ENCODE results near the gene CP.

DNA sequence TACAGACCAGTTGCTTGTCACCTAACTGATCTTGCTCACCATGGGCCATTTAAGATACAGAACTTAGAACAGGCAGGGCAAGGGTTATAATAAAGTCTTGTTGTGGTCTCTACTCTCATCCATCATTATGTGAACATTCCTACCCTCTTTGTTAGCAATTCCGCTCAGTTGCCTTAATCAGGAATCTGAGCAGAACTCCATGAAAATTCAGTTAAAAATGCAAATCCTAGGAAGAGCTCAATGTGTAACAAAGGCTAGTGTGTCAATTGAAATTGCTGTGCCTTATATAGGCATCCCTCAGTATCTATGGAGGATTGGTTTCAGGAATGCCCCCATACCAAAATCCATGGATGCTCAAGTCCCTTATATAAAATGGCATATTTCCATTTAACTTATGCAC is 44.5 kb downstream of the CP start:
- TF ChIP-seq, protein P1, sequence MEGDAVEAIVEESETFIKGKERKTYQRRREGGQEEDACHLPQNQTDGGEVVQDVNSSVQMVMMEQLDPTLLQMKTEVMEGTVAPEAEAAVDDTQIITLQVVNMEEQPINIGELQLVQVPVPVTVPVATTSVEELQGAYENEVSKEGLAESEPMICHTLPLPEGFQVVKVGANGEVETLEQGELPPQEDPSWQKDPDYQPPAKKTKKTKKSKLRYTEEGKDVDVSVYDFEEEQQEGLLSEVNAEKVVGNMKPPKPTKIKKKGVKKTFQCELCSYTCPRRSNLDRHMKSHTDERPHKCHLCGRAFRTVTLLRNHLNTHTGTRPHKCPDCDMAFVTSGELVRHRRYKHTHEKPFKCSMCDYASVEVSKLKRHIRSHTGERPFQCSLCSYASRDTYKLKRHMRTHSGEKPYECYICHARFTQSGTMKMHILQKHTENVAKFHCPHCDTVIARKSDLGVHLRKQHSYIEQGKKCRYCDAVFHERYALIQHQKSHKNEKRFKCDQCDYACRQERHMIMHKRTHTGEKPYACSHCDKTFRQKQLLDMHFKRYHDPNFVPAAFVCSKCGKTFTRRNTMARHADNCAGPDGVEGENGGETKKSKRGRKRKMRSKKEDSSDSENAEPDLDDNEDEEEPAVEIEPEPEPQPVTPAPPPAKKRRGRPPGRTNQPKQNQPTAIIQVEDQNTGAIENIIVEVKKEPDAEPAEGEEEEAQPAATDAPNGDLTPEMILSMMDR (IDR thresholded peaks at IDR 0.05 in 4 of 5, conservative IDR thresholded peaks at IDR 0.05 in 1 of 5), result no peak
- TF ChIP-seq POLR2A (IDR thresholded peaks at IDR 0.05), result no peak
